HUES48 (cell line): ENCODE results near the gene IQSEC1.

ENCODE experiments used
- H3K27ac ChIP-seq: one replicate; pipeline ENCODE4 v1.7.0; 2013; ENCODE audit warnings: low read depth, low read length, inconsistent platforms
- H3K27me3 ChIP-seq: 2 replicates; pipeline ENCODE4 v1.6.1; 2013; ENCODE audit warnings: mild to moderate bottlenecking, low read length; ENCODE audit not compliant: control insufficient read depth, insufficient read depth
- H3K36me3 ChIP-seq: 2 replicates; pipeline ENCODE4 v1.6.1; 2013; ENCODE audit warnings: low read length; ENCODE audit not compliant: control insufficient read depth, insufficient read depth
- H3K4me1 ChIP-seq: 2 replicates; pipeline ENCODE4 v1.6.1; 2013; ENCODE audit warnings: mild to moderate bottlenecking, low read length; ENCODE audit not compliant: control insufficient read depth, insufficient read depth
- H3K4me3 ChIP-seq: 2 replicates; pipeline ENCODE4 v1.5.1; 2013; ENCODE audit warnings: mild to moderate bottlenecking, low read depth, low read length
- H3K9ac ChIP-seq: 2 replicates; pipeline ENCODE4 v1.6.1; 2013; ENCODE audit warnings: mild to moderate bottlenecking, low read depth, low read length, moderate library complexity
- H3K9me3 ChIP-seq: 2 replicates; pipeline ENCODE4 v1.6.1; 2013; ENCODE audit warnings: low read length; ENCODE audit not compliant: control insufficient read depth, insufficient read depth

The IQSEC1 gene

DNA sequence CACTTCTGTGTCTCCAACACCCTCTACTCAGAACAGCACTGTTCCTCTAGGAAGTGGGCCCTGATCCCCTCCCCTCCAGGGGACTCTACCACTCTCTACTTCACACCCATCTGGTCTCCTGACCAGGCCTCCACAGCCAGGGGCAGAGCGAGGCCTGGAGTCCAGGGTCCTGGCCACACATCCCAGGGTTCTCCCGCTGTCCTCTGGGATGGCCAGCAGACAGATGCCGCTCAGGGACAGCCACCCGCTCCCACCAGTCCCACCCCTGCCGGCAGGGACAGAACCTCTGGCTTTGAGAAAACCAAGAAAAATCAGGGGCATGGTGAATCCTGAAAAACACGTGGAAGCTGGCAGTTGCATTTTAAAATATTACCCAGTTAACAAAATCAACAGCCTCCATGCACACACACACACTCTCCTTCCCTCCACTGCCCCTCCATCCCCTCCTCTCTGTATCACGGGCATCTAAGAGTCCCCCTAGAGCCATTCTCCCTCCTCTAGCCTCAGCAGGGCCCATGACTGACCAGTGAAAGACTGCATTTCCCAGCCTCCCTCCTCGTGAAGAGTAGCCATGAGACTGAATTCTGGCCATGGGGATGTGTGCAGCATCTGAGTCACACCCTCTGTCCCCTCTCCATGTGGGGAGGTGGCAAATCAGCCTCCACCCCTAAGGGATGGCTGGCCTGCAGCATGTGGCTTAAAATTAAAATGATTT lies 32.1 kb upstream of the IQSEC1 start:
- Histone ChIP-seq H3K27me3 (no peaks in the 10 kb centered on the region), H3K9me3 (no peaks in the 10 kb centered on the region), H3K36me3 (no peaks in the 10 kb centered on the region), H3K4me3 (no peak overlapping the region), H3K27ac (no peak overlapping the region), H3K9ac (no peak overlapping the region), H3K4me1 (no peaks in the 10 kb centered on the region)

GRCh38 chr3:13104511-13104910 lies 31.3 kb upstream of the IQSEC1 start:
- H3K36me3 ChIP-seq, result no peaks in the 10 kb centered on the region
- no peak overlapping the region for H3K4me3 ChIP-seq
- H3K4me1 ChIP-seq, result no peaks in the 10 kb centered on the region
- no peaks in the 10 kb centered on the region for H3K27me3 ChIP-seq
- no peak overlapping the region for H3K27ac ChIP-seq
- H3K9me3 ChIP-seq, result no peaks in the 10 kb centered on the region
- no peak overlapping the region for H3K9ac ChIP-seq

GRCh38 chr3:13103416-13104058 lies 30.3 kb upstream of the IQSEC1 start:
- no peak overlapping the region for H3K27ac ChIP-seq
- H3K27me3 ChIP-seq, result no peaks in the 10 kb centered on the region

GRCh38 chr3:13102386-13103345 lies 29.4 kb upstream of the IQSEC1 start:
- Histone ChIP-seq H3K27me3 (no peaks in the 10 kb centered on the region), H3K27ac (no peak overlapping the region), H3K4me1 (no peaks in the 10 kb centered on the region)

More at GRCh38 chr3:13103416-13104058, 30.3 kb upstream of the IQSEC1 start:
- H3K9me3 ChIP-seq, result no peaks in the 10 kb centered on the region
- no peaks in the 10 kb centered on the region for H3K4me1 ChIP-seq
- H3K36me3 ChIP-seq, result no peaks in the 10 kb centered on the region
- no peak overlapping the region for H3K9ac ChIP-seq
- H3K4me3 ChIP-seq, result no peak overlapping the region

GRCh38 chr3:13099707-13100106 lies 26.5 kb upstream of the IQSEC1 start:
- H3K36me3 ChIP-seq, result no peaks in the 10 kb centered on the region
- H3K9me3 ChIP-seq, result no peaks in the 10 kb centered on the region
- H3K27me3 ChIP-seq, result no peaks in the 10 kb centered on the region
- no peak overlapping the region for H3K27ac ChIP-seq
- H3K4me3 ChIP-seq, result no peak overlapping the region
- no peak overlapping the region for H3K9ac ChIP-seq
- H3K4me1 ChIP-seq, result no peaks in the 10 kb centered on the region

More at GRCh38 chr3:13102386-13103345, 29.4 kb upstream of the IQSEC1 start:
- Histone ChIP-seq H3K4me3 (no peak overlapping the region), H3K36me3 (no peaks in the 10 kb centered on the region), H3K9me3 (no peaks in the 10 kb centered on the region), H3K9ac (no peak overlapping the region)

- Histone ChIP-seq H3K36me3 (no peaks in the 10 kb centered on the region), H3K27ac (no peak overlapping the region), H3K9me3 (no peaks in the 10 kb centered on the region), H3K9ac (no peak overlapping the region), H3K4me1 (no peaks in the 10 kb centered on the region), H3K4me3 (no peak overlapping the region), H3K27me3 (no peaks in the 10 kb centered on the region)
These were observed 25.2 kb upstream of the IQSEC1 start for GRCh38 chr3:13098192-13098988.

GRCh38 chr3:13096356-13096755 lies 23.1 kb upstream of the IQSEC1 start:
- Histone ChIP-seq H3K27me3 (no peaks in the 10 kb centered on the region), H3K36me3 (no peaks in the 10 kb centered on the region), H3K4me3 (no peak overlapping the region), H3K9me3 (no peaks in the 10 kb centered on the region), H3K9ac (no peak overlapping the region), H3K27ac (no peak overlapping the region), H3K4me1 (peaks cover 8% of the 10 kb centered on the region)

- Histone ChIP-seq H3K4me3 (no peak overlapping the region), H3K27me3 (no peaks in the 10 kb centered on the region), H3K27ac (no peak overlapping the region), H3K36me3 (no peaks in the 10 kb centered on the region), H3K9ac (no peak overlapping the region), H3K9me3 (no peaks in the 10 kb centered on the region), H3K4me1 (peaks cover 8% of the 10 kb centered on the region)
These were observed 22.2 kb upstream of the IQSEC1 start for GRCh38 chr3:13095408-13095937.

- no peak overlapping the region for H3K27ac ChIP-seq
- no peaks in the 10 kb centered on the region for H3K27me3 ChIP-seq
- no peaks in the 10 kb centered on the region for H3K36me3 ChIP-seq
- peaks cover 8% of the 10 kb centered on the region for H3K4me1 ChIP-seq
- H3K4me3 ChIP-seq, result no peak overlapping the region
- no peak overlapping the region for H3K9ac ChIP-seq
- H3K9me3 ChIP-seq, result no peaks in the 10 kb centered on the region
These were observed 20.5 kb upstream of the IQSEC1 start for GRCh38 chr3:13093687-13094086.
